TTC549 (cell line): ENCODE results near the gene MRPL52.
"Not testable (repeated sequence)": the region's sequence is repeated elsewhere in the genome, so short reads cannot be mapped to it uniquely, and the experiment has no call there.

Source experiments
- FAIRE-seq: peaks from 2 replicates; lab custom pipeline; 2012; peaks lifted over from hg19 to GRCh38; lab: Jason Lieb, UNC

The MRPL52 gene

DNA sequence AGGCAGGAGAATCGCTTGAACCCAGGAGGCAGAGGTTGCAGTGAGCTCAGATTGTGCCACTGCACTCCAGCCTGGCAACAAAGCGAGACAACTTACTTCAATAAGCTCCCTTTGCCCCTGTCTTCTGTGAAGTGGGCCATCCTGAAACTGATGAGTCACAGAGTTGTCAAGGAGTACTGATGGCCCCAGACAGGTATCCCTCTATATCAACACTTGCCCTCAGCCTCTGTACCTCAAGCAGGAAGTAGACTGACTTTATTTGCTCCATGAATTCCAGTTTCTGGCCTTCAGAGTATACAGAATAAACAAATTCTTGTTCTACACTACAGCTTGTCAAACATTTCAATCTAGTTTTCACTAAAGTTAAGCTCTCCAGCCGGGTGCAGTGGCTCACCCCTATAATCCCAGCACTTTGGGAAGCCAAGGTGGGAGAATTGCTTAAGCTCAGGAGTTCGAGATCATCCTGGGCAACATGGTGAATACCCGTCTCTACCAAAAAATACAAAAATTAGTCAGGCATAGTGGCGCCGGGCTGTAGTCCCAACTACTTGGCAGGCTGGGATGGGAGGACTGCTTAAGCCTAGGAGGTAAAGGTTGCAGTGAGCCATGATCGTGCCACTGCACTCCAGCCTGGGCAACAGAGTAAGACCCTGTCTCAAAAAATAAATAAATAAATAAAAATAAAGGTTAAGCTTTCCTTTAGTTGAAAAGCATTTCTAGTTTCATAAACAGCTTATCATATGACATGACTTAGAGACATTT lies 25.5 kb downstream of the MRPL52 start:
- no peak for FAIRE-seq

DNA sequence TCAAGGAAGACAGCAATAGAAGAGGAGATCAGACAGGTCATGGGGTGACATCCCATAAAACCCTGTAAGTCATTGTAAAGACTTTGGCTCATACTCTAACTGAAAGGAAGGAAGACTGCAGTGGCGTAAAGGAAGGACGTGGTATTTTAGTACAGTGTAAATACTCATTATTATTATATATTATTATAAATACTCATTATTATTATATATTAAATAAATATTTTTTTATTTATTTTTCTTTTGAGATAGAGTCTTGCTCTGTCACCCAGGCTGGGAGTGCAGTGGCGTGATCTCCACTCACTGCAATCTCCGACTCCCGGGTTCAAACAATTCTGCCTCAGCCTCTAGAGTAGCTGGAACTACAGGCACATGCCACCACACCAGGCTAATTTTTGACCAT lies 26.7 kb downstream of the MRPL52 start:
- FAIRE-seq: no peak

DNA sequence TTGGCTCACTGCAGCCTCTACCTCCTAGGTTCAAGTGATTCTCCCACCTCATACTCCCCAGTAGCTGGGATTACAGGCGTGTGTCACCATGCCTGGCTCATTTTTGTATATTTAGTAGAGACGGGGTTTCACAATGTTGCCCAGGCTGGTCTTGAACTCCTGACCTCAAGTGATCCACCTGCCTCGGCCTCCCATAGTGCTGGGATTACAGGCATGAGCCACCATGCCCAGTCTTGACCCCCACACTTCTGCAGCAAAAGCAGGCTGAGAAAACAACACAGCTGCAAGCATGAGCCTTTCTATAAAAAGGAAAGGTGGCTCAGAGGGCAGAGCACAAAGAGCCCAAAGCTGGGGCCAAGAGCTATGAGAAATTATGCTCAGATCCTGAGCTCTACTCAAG lies 30.7 kb downstream of the MRPL52 start:
- FAIRE-seq: not testable (repeated sequence)

DNA sequence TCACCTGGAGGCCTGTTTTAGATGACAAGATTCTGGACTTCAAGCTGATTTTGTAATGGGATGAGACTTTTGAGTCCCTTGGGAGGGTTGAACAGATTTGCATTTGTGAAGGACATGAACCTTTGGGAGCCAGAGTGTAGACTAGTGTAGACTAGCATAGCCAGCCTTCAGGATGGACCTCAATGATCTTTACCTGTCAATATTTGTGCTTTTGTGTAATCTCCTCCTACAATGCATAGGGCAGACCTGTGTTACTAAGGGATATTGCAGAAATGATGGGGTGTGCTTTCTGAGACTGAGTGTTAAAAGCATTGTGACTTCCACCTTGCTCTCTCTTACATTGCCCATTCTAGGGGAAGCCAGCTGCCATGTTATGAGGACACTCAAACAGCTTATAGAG lies 32.0 kb downstream of the MRPL52 start:
- no peak for FAIRE-seq

DNA sequence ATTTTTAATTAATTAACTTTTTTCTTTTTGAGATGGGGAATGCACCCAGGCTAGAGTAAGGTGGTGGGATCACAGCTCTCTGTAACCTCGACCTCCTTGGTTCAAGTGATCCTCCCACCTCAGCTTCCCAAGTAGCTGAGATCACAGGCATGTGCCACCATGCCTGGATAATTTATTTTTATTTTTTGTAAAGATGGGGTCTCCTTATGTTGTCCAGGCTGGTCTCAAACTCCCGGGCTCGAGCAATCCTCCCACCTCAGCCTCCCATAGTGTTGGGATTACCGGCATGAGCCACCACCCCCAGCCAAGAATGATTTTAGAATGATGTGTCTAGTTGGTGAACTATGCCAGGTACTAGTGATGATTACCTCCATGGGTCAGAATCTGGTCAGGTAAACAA lies 35.3 kb downstream of the MRPL52 start:
- no peak for FAIRE-seq

DNA sequence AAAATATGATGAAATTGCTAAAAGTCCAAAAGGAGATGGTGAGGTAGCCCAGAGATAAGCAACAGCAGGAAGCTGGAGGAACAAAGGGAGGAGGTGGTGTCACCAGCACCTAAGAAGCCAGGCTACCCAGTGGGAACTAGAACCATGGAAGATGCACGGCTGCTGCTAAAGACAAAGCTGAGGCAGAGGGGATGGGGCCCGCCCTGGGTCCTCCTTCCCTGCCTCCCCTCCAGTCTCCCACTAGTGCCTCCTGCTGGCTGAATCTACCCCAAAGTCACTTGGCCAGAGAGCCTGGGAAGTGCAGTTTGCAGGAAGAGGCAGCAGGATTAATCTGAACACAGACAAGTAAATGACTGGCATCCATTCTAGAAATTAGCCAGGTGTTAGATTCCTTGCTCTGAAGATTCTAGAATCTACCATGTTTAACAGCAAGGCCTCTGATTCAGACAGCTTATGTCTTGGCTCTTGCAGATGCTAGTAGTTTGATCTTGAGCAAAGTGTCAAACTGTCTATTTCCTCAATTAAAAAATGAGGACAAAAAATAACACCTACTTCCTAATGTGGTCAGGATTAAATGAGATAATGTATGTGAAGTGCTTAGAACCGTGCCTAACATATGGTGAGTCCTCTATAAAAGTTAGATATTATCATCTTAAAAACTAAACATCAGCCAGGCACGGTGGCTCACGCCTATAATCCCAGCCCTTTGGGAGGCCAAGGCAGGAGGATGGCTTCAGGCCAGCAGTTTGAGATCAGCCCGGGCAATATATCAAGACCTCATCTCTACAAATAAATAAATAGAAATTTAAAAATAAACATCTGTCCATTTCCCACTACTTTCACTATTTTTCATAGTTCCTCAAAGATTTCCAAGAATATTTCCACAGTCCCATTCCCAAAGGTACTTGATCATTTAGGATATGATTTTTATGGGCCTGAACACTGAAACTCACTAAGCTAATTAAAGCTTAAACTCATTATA lies 36.0 kb downstream of the MRPL52 start:
- no peak for FAIRE-seq

DNA sequence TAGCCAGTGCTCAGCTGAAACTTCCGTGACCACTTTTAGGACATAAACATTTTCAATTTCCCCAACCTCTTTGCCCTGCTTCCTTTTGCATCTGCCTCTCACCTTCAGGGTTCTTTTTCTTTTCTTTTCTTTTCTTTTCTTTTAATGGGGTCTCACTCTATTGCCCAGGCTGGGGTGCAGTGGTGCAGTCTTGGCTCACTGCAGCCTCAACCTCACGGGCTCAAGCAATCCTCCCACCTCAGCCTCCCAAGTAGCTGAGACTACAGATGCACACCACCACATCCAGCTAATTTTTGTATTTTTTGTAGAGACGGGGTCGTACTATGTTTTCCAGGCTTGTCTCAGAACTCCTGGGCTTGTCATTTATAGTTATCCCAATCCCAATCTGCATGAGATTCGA lies 37.2 kb downstream of the MRPL52 start:
- no peak for FAIRE-seq

DNA sequence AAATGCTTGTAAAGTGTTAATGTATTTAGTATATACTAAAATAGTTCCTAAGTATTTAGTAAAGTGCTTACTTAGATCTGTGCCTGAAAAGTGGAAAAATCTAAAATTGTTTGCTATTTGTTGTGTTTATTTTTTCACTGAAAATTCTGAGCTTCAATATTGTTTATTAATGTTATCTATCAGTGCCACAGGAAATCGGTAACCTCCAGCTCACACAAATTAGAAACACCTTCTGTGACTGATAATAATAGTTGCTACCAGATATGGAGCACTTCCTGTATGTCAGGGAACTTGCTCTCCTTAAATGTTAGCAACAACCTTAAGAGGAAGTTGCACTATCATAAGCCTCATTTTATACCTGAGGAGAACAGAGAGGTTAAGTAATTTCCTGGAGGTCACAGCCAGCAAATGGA lies 41.1 kb downstream of the MRPL52 start:
- no peak for FAIRE-seq

DNA sequence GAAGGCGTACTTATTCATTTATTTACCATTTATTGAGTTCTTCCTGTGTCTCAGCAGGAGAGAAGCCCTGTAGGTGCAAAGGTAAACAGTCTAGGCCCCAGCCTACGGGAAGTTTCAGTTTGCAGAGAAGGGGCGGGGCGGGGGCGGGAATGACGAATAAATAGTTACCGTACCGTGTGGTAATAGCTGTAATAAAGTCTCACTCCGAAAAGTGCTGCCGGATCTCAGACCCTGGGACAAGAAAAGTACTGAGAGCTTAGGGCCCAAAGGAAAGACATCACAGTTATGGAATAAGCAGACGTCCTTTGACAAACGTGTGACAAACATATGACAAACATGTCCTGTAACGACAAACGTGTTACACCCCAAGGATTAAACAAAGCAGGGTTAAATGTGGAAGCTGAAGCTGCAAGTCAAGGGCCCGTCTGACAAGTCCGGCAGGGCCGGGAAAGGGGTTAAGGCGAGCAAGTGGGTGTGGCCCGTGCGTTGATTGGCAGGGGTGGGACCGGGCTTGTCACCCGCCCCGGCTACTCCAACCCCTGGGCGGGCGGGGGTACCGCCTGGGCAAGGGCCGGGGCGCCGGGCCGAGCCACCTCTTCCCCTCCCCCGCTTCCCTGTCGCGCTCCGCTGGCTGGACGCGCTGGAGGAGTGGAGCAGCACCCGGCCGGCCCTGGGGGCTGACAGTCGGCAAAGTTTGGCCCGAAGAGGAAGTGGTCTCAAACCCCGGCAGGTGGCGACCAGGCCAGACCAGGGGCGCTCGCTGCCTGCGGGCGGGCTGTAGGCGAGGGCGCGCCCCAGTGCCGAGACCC lies 41.7 kb downstream of the MRPL52 start, which contains the start of gene LRP10:
Gene LRP10 (plus strand): TSS at position 517 of the 809 bp plus-strand sequence. CDS start 564 bp downstream, outside the sequence.
- FAIRE-seq: no peak

DNA sequence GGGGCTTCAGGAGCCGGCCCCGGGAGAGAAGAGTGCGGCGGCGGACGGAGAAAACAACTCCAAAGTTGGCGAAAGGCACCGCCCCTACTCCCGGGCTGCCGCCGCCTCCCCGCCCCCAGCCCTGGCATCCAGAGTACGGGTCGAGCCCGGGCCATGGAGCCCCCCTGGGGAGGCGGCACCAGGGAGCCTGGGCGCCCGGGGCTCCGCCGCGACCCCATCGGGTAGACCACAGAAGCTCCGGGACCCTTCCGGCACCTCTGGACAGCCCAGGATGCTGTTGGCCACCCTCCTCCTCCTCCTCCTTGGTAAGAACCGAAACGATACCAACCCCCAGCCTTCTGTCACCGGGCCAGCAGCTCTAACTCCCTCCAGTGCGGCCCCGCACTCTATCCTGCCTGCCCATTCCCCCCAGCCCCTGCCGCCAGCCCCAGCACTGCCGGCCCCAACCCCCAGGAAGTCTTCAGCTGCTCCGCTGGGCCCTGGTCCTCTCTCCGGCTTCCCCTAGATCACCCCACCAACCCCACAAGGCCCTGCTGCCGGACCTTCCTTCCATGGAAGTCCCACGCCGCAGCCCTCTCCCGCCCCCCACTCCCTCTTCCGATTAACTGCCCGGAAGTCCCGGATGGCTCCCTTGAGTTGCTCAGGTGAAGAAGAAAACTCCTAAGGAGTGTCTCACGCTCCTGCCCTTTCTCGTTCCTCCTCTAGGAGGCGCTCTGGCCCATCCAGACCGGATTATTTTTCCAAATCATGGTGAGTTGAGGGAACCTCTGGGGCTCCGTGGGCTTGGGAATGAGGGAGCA lies 42.5 kb downstream of the MRPL52 start:
- no peak for FAIRE-seq

DNA sequence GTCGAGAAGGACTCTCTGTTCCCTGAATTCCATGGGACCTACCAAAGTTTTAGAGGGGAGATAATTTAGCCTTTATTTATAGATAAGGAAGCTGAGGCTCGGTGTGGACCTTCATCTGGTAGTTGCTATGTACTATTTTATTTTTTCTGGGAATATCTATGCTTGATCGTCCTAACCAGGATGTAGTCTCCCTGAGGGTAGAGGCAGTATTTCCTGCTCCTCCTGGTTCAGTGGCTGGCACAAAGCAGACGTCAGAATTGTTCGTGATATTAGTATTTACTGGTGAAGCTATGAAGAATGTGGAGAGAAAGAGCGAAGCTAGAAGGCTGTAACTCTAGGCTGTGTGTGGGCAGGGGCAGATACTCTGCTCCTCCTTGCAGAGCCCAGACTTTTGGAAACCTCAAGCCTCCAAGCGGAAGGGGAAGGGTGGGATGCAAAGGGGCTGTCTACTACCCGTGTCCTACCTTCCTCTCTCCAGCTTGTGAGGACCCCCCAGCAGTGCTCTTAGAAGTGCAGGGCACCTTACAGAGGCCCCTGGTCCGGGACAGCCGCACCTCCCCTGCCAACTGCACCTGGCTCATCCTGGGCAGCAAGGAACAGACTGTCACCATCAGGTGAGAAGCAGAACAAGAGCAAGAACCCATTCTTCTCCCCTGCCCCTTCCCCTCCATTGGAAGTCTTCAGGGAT lies 43.3 kb downstream of the MRPL52 start:
- no peak for FAIRE-seq

DNA sequence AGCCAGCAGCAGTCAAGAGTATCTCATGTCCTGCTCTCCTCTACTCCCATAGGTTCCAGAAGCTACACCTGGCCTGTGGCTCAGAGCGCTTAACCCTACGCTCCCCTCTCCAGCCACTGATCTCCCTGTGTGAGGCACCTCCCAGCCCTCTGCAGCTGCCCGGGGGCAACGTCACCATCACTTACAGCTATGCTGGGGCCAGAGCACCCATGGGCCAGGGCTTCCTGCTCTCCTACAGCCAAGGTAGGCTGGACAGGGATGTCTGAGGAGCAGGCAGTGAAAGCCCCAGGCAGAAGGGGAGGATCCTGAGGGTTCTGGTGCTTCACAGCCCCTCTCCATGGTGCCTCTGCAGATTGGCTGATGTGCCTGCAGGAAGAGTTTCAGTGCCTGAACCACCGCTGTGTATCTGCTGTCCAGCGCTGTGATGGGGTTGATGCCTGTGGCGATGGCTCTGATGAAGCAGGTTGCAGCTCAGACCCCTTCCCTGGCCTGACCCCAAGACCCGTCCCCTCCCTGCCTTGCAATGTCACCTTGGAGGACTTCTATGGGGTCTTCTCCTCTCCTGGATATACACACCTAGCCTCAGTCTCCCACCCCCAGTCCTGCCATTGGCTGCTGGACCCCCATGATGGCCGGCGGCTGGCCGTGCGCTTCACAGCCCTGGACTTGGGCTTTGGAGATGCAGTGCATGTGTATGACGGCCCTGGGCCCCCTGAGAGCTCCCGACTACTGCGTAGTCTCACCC lies 45.5 kb downstream of the MRPL52 start:
- FAIRE-seq: no peak

DNA sequence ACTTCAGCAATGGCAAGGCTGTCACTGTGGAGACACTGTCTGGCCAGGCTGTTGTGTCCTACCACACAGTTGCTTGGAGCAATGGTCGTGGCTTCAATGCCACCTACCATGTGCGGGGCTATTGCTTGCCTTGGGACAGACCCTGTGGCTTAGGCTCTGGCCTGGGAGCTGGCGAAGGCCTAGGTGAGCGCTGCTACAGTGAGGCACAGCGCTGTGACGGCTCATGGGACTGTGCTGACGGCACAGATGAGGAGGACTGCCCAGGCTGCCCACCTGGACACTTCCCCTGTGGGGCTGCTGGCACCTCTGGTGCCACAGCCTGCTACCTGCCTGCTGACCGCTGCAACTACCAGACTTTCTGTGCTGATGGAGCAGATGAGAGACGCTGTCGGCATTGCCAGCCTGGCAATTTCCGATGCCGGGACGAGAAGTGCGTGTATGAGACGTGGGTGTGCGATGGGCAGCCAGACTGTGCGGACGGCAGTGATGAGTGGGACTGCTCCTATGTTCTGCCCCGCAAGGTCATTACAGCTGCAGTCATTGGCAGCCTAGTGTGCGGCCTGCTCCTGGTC lies 46.1 kb downstream of the MRPL52 start:
- FAIRE-seq: no peak

DNA sequence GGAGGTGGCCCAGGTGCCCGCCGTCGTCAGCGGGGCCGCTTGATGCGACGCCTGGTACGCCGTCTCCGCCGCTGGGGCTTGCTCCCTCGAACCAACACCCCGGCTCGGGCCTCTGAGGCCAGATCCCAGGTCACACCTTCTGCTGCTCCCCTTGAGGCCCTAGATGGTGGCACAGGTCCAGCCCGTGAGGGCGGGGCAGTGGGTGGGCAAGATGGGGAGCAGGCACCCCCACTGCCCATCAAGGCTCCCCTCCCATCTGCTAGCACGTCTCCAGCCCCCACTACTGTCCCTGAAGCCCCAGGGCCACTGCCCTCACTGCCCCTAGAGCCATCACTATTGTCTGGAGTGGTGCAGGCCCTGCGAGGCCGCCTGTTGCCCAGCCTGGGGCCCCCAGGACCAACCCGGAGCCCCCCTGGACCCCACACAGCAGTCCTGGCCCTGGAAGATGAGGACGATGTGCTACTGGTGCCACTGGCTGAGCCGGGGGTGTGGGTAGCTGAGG lies 47.4 kb downstream of the MRPL52 start:
- no peak for FAIRE-seq

DNA sequence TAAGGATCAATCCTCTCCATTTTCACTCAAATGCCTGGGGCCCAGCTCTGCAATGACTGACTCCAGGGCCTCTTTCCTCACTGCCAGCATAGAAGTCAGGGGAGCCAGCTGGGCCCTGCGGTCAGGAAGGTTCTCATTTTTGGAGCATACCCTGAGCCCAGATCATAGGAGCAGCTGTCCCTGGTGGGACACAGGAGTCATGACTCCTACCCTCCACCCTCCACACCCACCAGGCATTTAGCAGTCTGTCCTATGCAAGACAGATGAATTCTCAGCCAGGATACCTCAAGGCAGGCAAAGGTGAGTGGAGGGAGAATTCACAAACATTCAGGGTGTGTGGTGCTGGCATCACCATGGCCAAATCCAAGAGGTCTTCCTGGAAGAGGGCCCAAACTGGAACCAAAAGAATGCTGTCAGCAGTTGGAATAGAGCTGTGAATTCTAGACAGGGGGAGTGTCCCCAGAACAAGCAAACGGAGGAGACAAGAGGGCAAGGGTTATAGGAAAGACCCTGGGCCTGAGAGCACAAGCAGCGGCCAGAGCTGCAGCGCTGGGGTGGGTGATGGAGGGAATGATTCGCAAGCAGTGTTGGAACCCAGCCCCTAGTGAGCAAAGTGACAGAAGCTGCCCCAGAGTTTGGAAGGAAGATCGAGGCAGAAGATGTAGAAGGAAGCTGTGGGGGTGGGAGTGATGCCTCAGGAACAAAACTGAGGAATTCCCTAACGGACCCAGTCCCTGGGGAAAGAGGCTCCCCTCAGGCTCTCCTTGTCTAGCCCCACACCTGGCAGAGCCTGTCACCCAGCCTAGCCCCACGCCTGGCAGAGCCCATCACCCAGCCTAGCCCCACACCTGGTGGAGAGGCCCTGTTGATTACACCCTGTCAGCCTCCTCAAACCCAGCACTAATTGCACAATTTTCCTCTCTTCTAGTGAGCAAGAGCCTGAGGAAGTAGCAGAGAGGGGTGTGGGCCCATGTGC lies 48.9 kb downstream of the MRPL52 start:
- no peak for FAIRE-seq

DNA sequence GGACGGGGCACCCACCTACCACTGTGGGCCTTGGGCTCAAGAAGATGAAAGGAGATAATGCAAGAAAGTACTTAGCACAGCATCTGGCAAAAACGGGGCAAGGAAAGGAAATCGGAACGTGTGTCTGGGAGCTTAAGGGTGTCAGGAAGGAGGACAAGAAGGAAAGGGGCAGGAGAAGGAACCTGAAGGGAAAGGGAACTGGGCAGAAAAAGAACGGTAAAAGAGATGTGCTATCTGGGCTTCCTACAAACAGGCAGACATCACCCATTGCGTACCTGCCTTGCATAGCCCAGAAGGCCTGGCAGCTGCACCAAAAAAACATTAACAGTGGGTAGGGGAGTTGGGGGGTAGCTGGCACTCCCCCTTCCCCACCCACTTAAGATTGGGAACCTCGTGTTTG lies 52.4 kb downstream of the MRPL52 start:
- FAIRE-seq: no peak

DNA sequence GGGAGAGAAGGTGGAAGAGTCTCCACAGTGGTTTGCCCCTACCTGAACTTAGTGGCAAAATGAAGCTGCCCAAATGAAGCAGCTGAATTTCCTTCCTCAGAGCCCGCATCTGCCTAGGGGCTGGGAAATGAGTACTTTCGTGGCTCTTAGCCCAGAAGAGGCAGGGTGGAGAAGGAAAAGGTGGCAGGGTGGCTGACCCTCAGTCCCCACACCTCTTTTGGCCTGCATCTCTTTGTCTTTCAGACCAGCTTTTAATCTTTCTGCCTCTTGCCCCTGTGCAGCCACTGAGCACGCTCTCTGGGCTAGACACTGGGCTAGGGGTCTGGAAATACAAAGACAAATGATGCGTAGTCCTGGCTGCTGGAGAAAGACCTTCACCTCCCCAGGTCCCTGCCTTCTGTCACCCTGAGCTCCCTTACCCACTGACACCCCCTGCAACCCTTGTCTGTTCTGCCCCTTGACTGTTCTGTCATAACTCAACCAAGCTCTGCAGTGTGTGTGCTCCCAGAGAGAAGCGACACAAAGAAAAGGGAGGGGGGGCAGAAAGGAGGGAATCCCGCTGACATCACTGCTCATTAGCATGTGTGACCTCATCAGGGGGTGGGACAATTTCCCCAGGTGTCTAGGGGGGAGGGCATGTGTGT lies 53.0 kb downstream of the MRPL52 start:
- FAIRE-seq: no peak
